Chondrocyte (in vitro differentiated cells): Measurements from ENCODE around the gene LRRC2. TPM values are rescaled to one million over a fixed set of nuclear protein-coding genes. Genes with fewer than 3 reads are reported as not detected.
"Not testable (repeated sequence)": the region's sequence is repeated elsewhere in the genome, so short reads cannot be mapped to it uniquely, and the experiment has no call there.

Source experiments
- DNase-seq: peaks from one replicate; pipeline ENCODE4 v3.0.0; 2021; ENCODE audit warnings: mixed read lengths, low spot score
- H3K27ac Mint-ChIP-seq: one replicate; pipeline ENCODE4 v1.8.0; 2021; ENCODE audit warnings: mild to moderate bottlenecking, moderate library complexity, mixed read lengths; ENCODE audit not compliant: unreplicated experiment
- H3K27me3 Mint-ChIP-seq: 2 replicates; pipeline ENCODE4 v1.8.0; 2021; ENCODE audit warnings: low read depth, mixed read lengths
- H3K36me3 Mint-ChIP-seq: 2 replicates; pipeline ENCODE4 v1.8.0; 2021; ENCODE audit warnings: low read depth, mixed read lengths
- H3K4me1 Mint-ChIP-seq: 2 replicates; pipeline ENCODE4 v1.8.0; 2021; ENCODE audit warnings: low read depth, mild to moderate bottlenecking, mixed read lengths
- H3K4me3 Mint-ChIP-seq: one replicate; pipeline ENCODE4 v1.8.0; 2021; ENCODE audit warnings: mild to moderate bottlenecking, moderate library complexity, mixed read lengths; ENCODE audit not compliant: unreplicated experiment
- H3K9me3 Mint-ChIP-seq: 2 replicates; pipeline ENCODE4 v1.8.0; 2021; ENCODE audit warnings: low read depth, mixed read lengths
- CTCF ChIP-seq: fragments of 200-600 bp; sonication (generic); IDR thresholded peaks from 2 replicates; pipeline ENCODE4 v1.5.0; 2021; ENCODE audit warnings: antibody characterized with exemption, mild to moderate bottlenecking, moderate library complexity
- total RNA-seq: library from RNA; stranded (reverse); gene quantifications from 3 replicates; pipeline ENCODE4 v1.2.1, GENCODE V29; 2021

The LRRC2 gene
- total RNA-seq, 1 donor from 2014 or later: 1.9 TPM

DNA sequence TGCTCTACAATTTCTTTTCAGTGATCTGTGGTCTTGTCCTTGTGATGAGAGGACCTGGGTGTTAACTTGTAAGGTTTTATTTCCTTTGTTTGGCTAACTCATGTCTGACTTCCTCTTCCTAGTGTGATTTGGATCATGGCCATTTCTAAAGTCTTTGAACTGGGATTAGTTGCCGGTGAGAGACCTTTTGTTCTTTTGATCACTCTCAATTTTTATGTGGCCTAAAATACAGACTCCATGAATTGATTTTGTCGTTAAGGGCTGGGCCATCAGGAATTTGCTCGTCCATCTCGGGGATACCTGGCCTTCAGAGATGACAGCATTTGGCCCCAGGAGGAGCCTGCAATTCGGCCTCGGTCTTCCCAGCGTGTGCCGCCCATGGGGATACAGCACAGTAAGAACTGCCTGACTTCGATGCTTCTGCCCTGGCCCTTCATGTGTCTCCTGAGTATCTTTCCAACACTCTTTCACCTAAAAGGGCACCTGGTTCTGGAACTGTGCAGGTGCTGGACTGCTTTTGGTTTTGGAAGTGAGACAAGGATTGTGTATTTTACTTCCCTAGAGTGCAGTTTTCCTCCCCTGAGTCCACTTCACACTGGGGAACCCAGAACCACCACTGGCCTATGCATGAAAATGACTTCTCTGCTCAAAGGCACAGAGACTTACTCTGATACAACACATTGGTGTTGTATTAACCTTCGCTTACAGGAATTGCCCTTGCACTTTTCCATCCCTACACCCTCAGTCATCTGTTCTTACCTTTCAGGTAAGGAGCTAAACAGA lies 13.1 kb upstream of the LRRC2 start:
- Mint-ChIP-seq H3K27me3 (peaks cover 63% of the 10 kb centered on the region), H3K4me1 (peaks cover 2% of the 10 kb centered on the region), H3K4me3 (no peak overlapping the region), H3K9me3 (no peaks in the 10 kb centered on the region), H3K27ac (no peak overlapping the region), H3K36me3 (peaks cover 3% of the 10 kb centered on the region)
- no peak for TF ChIP-seq CTCF
- DNase-seq: no peak

GRCh38 chr3:46577580-46578249 lies 11.6 kb upstream of the LRRC2 start:
- peaks cover 72% of the 10 kb centered on the region for H3K27me3 Mint-ChIP-seq
- H3K4me1 Mint-ChIP-seq, H3K27ac Mint-ChIP-seq, H3K9me3 Mint-ChIP-seq, DNase-seq, H3K4me3 Mint-ChIP-seq, H3K36me3 Mint-ChIP-seq: not testable (repeated sequence)

GRCh38 chr3:46576879-46577278 lies 10.8 kb upstream of the LRRC2 start:
- no peak overlapping the region for H3K27ac Mint-ChIP-seq
- H3K9me3 Mint-ChIP-seq: no peaks in the 10 kb centered on the region
- TF ChIP-seq CTCF: no peak
- H3K4me1 Mint-ChIP-seq: peaks cover 2% of the 10 kb centered on the region
- no peak overlapping the region for H3K4me3 Mint-ChIP-seq
- H3K36me3 Mint-ChIP-seq: peaks cover 3% of the 10 kb centered on the region
- DNase-seq: no peak
- H3K27me3 Mint-ChIP-seq: peaks cover 66% of the 10 kb centered on the region

- TF ChIP-seq CTCF: no peak
- no peaks in the 10 kb centered on the region for H3K9me3 Mint-ChIP-seq
- H3K36me3 Mint-ChIP-seq: peaks cover 3% of the 10 kb centered on the region
- no peak overlapping the region for H3K4me3 Mint-ChIP-seq
- DNase-seq: no peak
- H3K27me3 Mint-ChIP-seq: peaks cover 62% of the 10 kb centered on the region
- H3K27ac Mint-ChIP-seq: no peak overlapping the region
- H3K4me1 Mint-ChIP-seq: peaks cover 2% of the 10 kb centered on the region
Observed at GRCh38 chr3:46576386-46576785, 10.3 kb upstream of the LRRC2 start.

DNA sequence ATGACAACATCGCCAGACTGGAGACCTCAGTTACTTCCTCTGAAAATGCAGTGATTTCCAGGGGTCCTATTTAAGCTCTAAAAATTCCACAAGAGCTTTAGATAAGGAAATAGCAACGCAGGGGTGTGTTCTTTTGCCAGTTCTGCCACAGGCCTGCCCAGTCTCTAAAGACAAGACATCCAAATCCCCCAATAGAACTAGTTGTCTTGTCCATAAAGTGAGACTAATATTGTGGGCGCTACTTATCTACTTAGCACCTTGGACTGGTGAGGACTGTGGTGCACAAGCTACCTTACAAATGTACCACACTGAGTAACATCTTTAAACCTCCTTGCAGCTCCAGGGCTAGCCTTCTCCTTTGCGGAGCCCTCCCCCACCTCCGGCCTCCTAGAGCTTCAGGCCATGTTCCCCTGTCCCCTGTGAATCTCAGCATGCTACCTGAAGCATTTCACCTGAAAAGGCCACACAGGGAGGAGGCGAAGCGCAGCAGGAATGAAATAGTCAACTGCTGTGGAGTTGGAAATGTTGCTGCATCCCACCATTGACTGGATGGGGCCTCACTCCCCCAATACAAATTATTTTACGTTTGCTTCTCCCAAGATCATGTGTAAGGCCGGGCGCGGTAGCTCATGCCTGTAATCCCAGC lies 9.6 kb upstream of the LRRC2 start:
- no peak overlapping the region for H3K4me3 Mint-ChIP-seq
- H3K27me3 Mint-ChIP-seq: peaks cover 56% of the 10 kb centered on the region
- H3K4me1 Mint-ChIP-seq: peaks cover 2% of the 10 kb centered on the region
- H3K27ac Mint-ChIP-seq: no peak overlapping the region
- TF ChIP-seq CTCF: no peak
- H3K9me3 Mint-ChIP-seq: no peaks in the 10 kb centered on the region
- no peak for DNase-seq
- peaks cover 1% of the 10 kb centered on the region for H3K36me3 Mint-ChIP-seq
